ENCODE results near the gene CEP131.

The CEP131 gene

GRCh38 chr17:81194225-81194760 is 28.5 kb downstream of the CEP131 start:
- Histone ChIP-seq H3K4me3 (ENCODE audit: insufficient read depth in 1 of 2, low read depth in 1 of 2, low read length in 2 of 2) (no peak overlapping the region), H4K91ac (ENCODE audit: low read length) (no peak overlapping the region), H2BK120ac (ENCODE audit: low read depth, low read length) (no peak overlapping the region), H3K27me3 (ENCODE audit: control insufficient read depth in 1 of 2, insufficient read depth in 1 of 2, low read length in 2 of 2) (no peaks in the 10 kb centered on the region), H3K4me1 (ENCODE audit: control insufficient read depth, insufficient read depth, low read depth, low read length) (peaks cover 14% of the 10 kb centered on the region), H2BK15ac (ENCODE audit: low read depth, poor library complexity, severe bottlenecking) (no peak overlapping the region), H3K27ac (ENCODE audit: low read length, poor library complexity, severe bottlenecking) (no peak overlapping the region), H3K9ac (ENCODE audit: low read length) (no peak overlapping the region), H2BK5ac (ENCODE audit: low read depth, low read length, poor library complexity, severe bottlenecking) (no peak overlapping the region), H2AK5ac (ENCODE audit: low read length, severe bottlenecking) (no peak overlapping the region), H3K14ac (ENCODE audit: low read length in 2 of 2) (no peak overlapping the region), H3K9me3 (ENCODE audit: control insufficient read depth, low read length) (no peaks in the 10 kb centered on the region), H3K4me2 (ENCODE audit: low read length, poor library complexity, severe bottlenecking) (no peak overlapping the region), H4K8ac (ENCODE audit: low read length) (no peak overlapping the region), H3K23ac (ENCODE audit: low read length in 2 of 2) (no peak overlapping the region), H3K79me1 (replicated peaks; ENCODE audit: low read length, poor library complexity, severe bottlenecking) (no peaks in the 10 kb centered on the region), H2AFZ (ENCODE audit: low read depth, low read length) (no peak overlapping the region), H3K36me3 (ENCODE audit: control insufficient read depth in 1 of 2, insufficient read depth in 2 of 2, low read depth in 1 of 2, low read length in 2 of 2) (peaks cover 0 to 97% of the 10 kb centered on the region in 2 experiments), H3K4ac (ENCODE audit: low read depth in 1 of 2, low read length in 2 of 2) (no peak overlapping the region), H3K18ac (ENCODE audit: low read depth in 1 of 2, low read length in 2 of 2) (no peak overlapping the region), H2BK12ac (ENCODE audit: low read length in 2 of 2) (no peak overlapping the region)
- 95% methylated on average over 21 of the region's 21 CpGs for WGBS
- DNase-seq, result no peak

DNA sequence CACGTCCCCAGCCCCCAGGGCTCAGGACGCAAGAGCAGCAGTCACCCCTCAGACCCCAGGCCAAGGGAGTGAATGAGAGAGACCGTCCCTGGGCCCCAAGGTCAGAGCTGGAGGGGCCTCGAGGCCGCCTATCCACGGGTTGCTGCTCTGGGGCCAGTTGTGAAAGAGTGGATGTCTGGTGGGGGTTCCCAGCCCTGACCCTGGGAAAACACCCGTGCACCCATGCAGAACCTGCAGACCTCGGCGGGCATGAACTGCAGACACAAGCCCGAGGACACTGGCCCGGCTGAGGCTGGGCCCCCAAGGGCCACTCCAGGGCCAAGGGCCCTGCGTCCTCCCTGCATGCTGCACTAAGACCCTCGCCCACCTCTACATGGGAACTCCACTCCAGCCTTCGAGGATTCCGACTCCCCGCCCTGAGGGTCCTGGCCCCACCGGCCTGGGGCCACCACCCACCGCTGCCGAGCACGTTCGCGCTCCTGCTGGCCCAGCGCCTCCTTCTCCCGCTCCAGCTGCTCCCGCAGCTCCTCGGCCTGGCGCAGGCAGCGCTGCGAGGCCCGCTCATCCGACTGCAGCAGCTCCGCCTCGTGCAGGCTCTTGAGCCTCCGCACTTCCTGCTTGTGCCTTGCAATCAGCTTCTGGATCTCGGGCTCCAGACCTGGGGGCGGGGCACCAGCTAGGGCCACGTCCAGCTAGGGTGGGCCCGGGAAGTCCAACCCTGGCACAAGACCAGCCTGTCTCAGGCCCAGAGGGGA is 29.1 kb downstream of the CEP131 start:
- H3K4me1 ChIP-seq (ENCODE audit: control insufficient read depth, insufficient read depth, low read depth, low read length), result peaks cover 14% of the 10 kb centered on the region
- H2AFZ ChIP-seq (ENCODE audit: low read depth, low read length), result no peak overlapping the region
- no peak overlapping the region for H3K4me3 ChIP-seq (ENCODE audit: insufficient read depth in 1 of 2, low read depth in 1 of 2, low read length in 2 of 2)
- no peaks in the 10 kb centered on the region for H3K27me3 ChIP-seq (ENCODE audit: control insufficient read depth in 1 of 2, insufficient read depth in 1 of 2, low read length in 2 of 2)
- DNase-seq, result no peak
- H4K8ac ChIP-seq (ENCODE audit: low read length), result no peak overlapping the region
- H3K18ac ChIP-seq (ENCODE audit: low read depth in 1 of 2, low read length in 2 of 2), result no peak overlapping the region
- no peak overlapping the region for H2BK120ac ChIP-seq (ENCODE audit: low read depth, low read length)
- no peak overlapping the region for H2BK12ac ChIP-seq (ENCODE audit: low read length in 2 of 2)
- H2BK15ac ChIP-seq (ENCODE audit: low read depth, poor library complexity, severe bottlenecking), result no peak overlapping the region
- no peak overlapping the region for H3K4ac ChIP-seq (ENCODE audit: low read depth in 1 of 2, low read length in 2 of 2)
- H3K79me1 ChIP-seq (replicated peaks; ENCODE audit: low read length, poor library complexity, severe bottlenecking), result no peaks in the 10 kb centered on the region
- no peak overlapping the region for H3K4me2 ChIP-seq (ENCODE audit: low read length, poor library complexity, severe bottlenecking)
- H4K91ac ChIP-seq (ENCODE audit: low read length), result no peak overlapping the region
- no peak overlapping the region for H3K14ac ChIP-seq (ENCODE audit: low read length in 2 of 2)
- no peak overlapping the region for H2AK5ac ChIP-seq (ENCODE audit: low read length, severe bottlenecking)
- 90% methylated on average over 38 of the region's 38 CpGs for WGBS
- no peaks in the 10 kb centered on the region for H3K9me3 ChIP-seq (ENCODE audit: control insufficient read depth, low read length)
- peaks cover 0 to 97% of the 10 kb centered on the region in 2 experiments for H3K36me3 ChIP-seq (ENCODE audit: control insufficient read depth in 1 of 2, insufficient read depth in 2 of 2, low read depth in 1 of 2, low read length in 2 of 2)
- no peak overlapping the region for H3K23ac ChIP-seq (ENCODE audit: low read length in 2 of 2)
- no peak overlapping the region for H3K27ac ChIP-seq (ENCODE audit: low read length, poor library complexity, severe bottlenecking)
- H3K9ac ChIP-seq (ENCODE audit: low read length), result no peak overlapping the region
- no peak overlapping the region for H2BK5ac ChIP-seq (ENCODE audit: low read depth, low read length, poor library complexity, severe bottlenecking)

DNA sequence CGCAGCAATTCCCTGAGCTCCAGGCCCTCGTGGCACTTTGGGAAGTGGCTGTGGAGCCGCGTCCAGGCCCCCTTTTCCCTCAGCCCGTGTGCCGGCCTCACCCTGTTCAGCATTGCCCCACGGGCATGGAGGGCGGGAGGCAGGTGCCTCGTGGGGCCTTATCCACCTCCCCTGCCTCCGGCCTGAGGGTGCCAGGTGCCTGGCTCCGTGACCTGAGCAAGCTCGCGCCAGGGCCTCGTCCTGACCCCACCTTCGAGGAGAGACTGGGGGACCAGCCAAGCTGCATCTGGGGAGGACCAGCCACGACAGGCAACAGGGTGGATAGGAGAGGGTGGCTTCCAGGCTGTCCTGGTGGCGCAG is 29.7 kb downstream of the CEP131 start:
- Histone ChIP-seq H2BK5ac (ENCODE audit: low read depth, low read length, poor library complexity, severe bottlenecking) (no peak overlapping the region), H3K14ac (ENCODE audit: low read length in 2 of 2) (no peak overlapping the region), H3K4me1 (ENCODE audit: control insufficient read depth, insufficient read depth, low read depth, low read length) (peaks cover 14% of the 10 kb centered on the region), H3K18ac (ENCODE audit: low read depth in 1 of 2, low read length in 2 of 2) (no peak overlapping the region), H4K8ac (ENCODE audit: low read length) (no peak overlapping the region), H3K23ac (ENCODE audit: low read length in 2 of 2) (no peak overlapping the region), H3K4ac (ENCODE audit: low read depth in 1 of 2, low read length in 2 of 2) (no peak overlapping the region), H3K4me2 (ENCODE audit: low read length, poor library complexity, severe bottlenecking) (no peak overlapping the region), H3K79me1 (replicated peaks; ENCODE audit: low read length, poor library complexity, severe bottlenecking) (no peaks in the 10 kb centered on the region), H2BK12ac (ENCODE audit: low read length in 2 of 2) (no peak overlapping the region), H3K9me3 (ENCODE audit: control insufficient read depth, low read length) (no peaks in the 10 kb centered on the region), H3K4me3 (ENCODE audit: insufficient read depth in 1 of 2, low read depth in 1 of 2, low read length in 2 of 2) (no peak overlapping the region), H3K9ac (ENCODE audit: low read length) (no peak overlapping the region), H2BK15ac (ENCODE audit: low read depth, poor library complexity, severe bottlenecking) (no peak overlapping the region), H3K27me3 (ENCODE audit: control insufficient read depth in 1 of 2, insufficient read depth in 1 of 2, low read length in 2 of 2) (no peaks in the 10 kb centered on the region), H2AK5ac (ENCODE audit: low read length, severe bottlenecking) (no peak overlapping the region), H3K27ac (ENCODE audit: low read length, poor library complexity, severe bottlenecking) (no peak overlapping the region), H2AFZ (ENCODE audit: low read depth, low read length) (no peak overlapping the region), H4K91ac (ENCODE audit: low read length) (no peak overlapping the region), H3K36me3 (ENCODE audit: control insufficient read depth in 1 of 2, insufficient read depth in 2 of 2, low read depth in 1 of 2, low read length in 2 of 2) (peaks cover 0 to 96% of the 10 kb centered on the region in 2 experiments), H2BK120ac (ENCODE audit: low read depth, low read length) (no peak overlapping the region)
- WGBS, result 94% methylated on average over 17 of the region's 17 CpGs
- DNase-seq, result no peak

DNA sequence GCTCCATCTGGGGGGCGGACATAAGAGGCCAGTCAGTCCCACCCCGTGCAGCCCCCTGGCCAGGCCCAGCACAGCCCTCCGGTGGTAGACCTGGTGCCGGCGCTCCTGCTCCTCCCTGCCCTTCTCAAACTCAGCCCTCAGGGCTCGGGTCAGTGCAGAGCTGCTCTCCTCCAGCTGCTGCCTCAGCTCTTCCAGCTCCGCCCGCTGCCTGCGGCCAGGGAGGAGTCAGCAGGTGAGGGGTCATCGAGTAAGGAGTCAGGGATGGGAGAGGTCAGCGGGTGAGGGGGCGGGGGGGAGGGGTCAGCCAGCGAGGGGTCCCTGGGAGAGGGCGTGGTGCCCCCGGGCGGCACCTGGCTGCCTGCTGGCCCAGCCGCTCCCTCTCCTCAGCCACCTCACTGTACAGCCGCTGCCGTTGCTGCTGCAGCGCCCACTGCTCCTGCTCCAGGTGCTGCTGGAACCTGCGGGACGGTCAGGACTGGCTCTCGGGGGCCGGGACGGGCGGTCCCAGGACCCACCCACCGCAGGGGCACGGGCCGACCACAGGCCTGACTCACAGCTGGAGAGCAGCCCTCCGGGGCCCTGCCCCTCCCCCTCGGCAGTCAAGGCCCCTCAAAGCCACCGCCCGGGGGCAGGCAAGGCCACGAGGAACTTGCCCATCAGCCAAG is 30.2 kb downstream of the CEP131 start:
- Histone ChIP-seq H2BK120ac (ENCODE audit: low read depth, low read length) (no peak overlapping the region), H2AFZ (ENCODE audit: low read depth, low read length) (no peak overlapping the region), H3K23ac (ENCODE audit: low read length in 2 of 2) (no peak overlapping the region), H3K4me1 (ENCODE audit: control insufficient read depth, insufficient read depth, low read depth, low read length) (peaks cover 17% of the 10 kb centered on the region), H3K27ac (ENCODE audit: low read length, poor library complexity, severe bottlenecking) (no peak overlapping the region), H3K9me3 (ENCODE audit: control insufficient read depth, low read length) (no peaks in the 10 kb centered on the region), H3K27me3 (ENCODE audit: control insufficient read depth in 1 of 2, insufficient read depth in 1 of 2, low read length in 2 of 2) (no peaks in the 10 kb centered on the region), H3K14ac (ENCODE audit: low read length in 2 of 2) (no peak overlapping the region), H3K4ac (ENCODE audit: low read depth in 1 of 2, low read length in 2 of 2) (no peak overlapping the region), H3K36me3 (ENCODE audit: control insufficient read depth in 1 of 2, insufficient read depth in 2 of 2, low read depth in 1 of 2, low read length in 2 of 2) (peaks cover 0 to 91% of the 10 kb centered on the region in 2 experiments), H2BK5ac (ENCODE audit: low read depth, low read length, poor library complexity, severe bottlenecking) (no peak overlapping the region), H3K4me2 (ENCODE audit: low read length, poor library complexity, severe bottlenecking) (no peak overlapping the region), H3K4me3 (ENCODE audit: insufficient read depth in 1 of 2, low read depth in 1 of 2, low read length in 2 of 2) (no peak overlapping the region), H2AK5ac (ENCODE audit: low read length, severe bottlenecking) (no peak overlapping the region), H2BK15ac (ENCODE audit: low read depth, poor library complexity, severe bottlenecking) (no peak overlapping the region), H3K18ac (ENCODE audit: low read depth in 1 of 2, low read length in 2 of 2) (no peak overlapping the region), H4K8ac (ENCODE audit: low read length) (no peak overlapping the region), H3K9ac (ENCODE audit: low read length) (no peak overlapping the region), H3K79me1 (replicated peaks; ENCODE audit: low read length, poor library complexity, severe bottlenecking) (no peaks in the 10 kb centered on the region), H4K91ac (ENCODE audit: low read length) (no peak overlapping the region), H2BK12ac (ENCODE audit: low read length in 2 of 2) (no peak overlapping the region)
- no peak for DNase-seq
- WGBS, result 88% methylated on average over 27 of the region's 34 CpGs
